ENCODE measurements around the gene CXCR6.

GRCh38 chr3:45944830-45945620 lies 1.8 kb downstream of the CXCR6 start:
- no peak for TF ChIP-seq KLF17 (tag by site-specific recombination; IDR thresholded peaks at IDR 0.05)
- no peak for TF ChIP-seq CTCF (tag by site-specific recombination; IDR thresholded peaks at IDR 0.05)
- TF ChIP-seq ZNF560 (tag by site-specific recombination; IDR thresholded peaks at IDR 0.05; ENCODE audit: borderline replicate concordance) = no peak
- no peak for TF ChIP-seq PATZ1 (tag by site-specific recombination; IDR thresholded peaks at IDR 0.05)
- TF ChIP-seq OSR2 (tag by site-specific recombination; IDR thresholded peaks at IDR 0.05) = no peak
- TF ChIP-seq ZNF169 (tag by site-specific recombination; IDR thresholded peaks at IDR 0.05) = no peak
- TF ChIP-seq ZNF274 (IDR thresholded peaks at IDR 0.05; ENCODE audit: low read length) = no peak
- no peak for TF ChIP-seq ZNF274 (tag by site-specific recombination; IDR thresholded peaks at IDR 0.05; ENCODE audit: borderline replicate concordance)
- TF ChIP-seq ZBTB11 (tag by site-specific recombination; conservative IDR thresholded peaks at IDR 0.05; ENCODE audit: low read depth) = no peak
- TF ChIP-seq ZXDB (tag by site-specific recombination; IDR thresholded peaks at IDR 0.05) = no peak
- no peak for TF ChIP-seq ZNF280D (tag by site-specific recombination; IDR thresholded peaks at IDR 0.05)
- no peak for TF ChIP-seq ZNF639 (tag by site-specific recombination; IDR thresholded peaks at IDR 0.05)
- no peak for TF ChIP-seq BCL11A (tag by site-specific recombination; IDR thresholded peaks at IDR 0.05; ENCODE audit: low read depth)
- TF ChIP-seq ZNF548 (tag by site-specific recombination; IDR thresholded peaks at IDR 0.05) = no peak
